K562 (cell line): ENCODE measurements around the gene FXN. TPM values are rescaled to one million over a fixed set of nuclear protein-coding genes. Genes with fewer than 3 reads are reported as not detected.
A peak's percentile ranks its signal among the peaks of the same experiment; 100 is the strongest.

Experiments used
- ARID1B ChIP-seq: fragments of 450-650 bp; IDR thresholded peaks from 2 replicates; pipeline ENCODE4 v1.6.1; 2016; ENCODE audit warnings: antibody characterized with exemption, mild to moderate bottlenecking, inconsistent platforms
- BCOR ChIP-seq: fragments of 450-650 bp; IDR thresholded peaks from 2 replicates; pipeline ENCODE4 v1.6.1; 2016
- CEBPB ChIP-seq: fragments of 450-650 bp; IDR thresholded peaks from 2 replicates; pipeline ENCODE4 v1.6.1; 2016; ENCODE audit warnings: missing genetic modification characterization, missing compliant biosample characterization
- ELF2 ChIP-seq: fragments of 250-450 bp; sonication (Bioruptor Pico); IDR thresholded peaks from 2 replicates; pipeline ENCODE4 v1.5.0; 2021; ENCODE audit warnings: mild to moderate bottlenecking
- ETS2 ChIP-seq: IDR thresholded peaks from 2 replicates; pipeline ENCODE4 v1.6.1; 2016; ENCODE audit warnings: borderline replicate concordance, missing genetic modification characterization, mild to moderate bottlenecking, moderate library complexity, missing compliant biosample characterization; ENCODE audit not compliant: poor library complexity, severe bottlenecking
- EWSR1 ChIP-seq: fragments of 450-650 bp; IDR thresholded peaks from 2 replicates; pipeline ENCODE4 v1.6.1; 2018; ENCODE audit warnings: borderline replicate concordance, mild to moderate bottlenecking, low read depth, moderate library complexity; ENCODE audit not compliant: partially characterized antibody
- GABPA ChIP-seq: fragments of 200-800 bp; sonication (Bioruptor generic); conservative IDR thresholded peaks from 2 replicates; pipeline ENCODE4 v1.6.1; 2016; ENCODE audit warnings: low read depth, missing genetic modification characterization, missing compliant biosample characterization
- KLF10 ChIP-seq: fragments of 250-450 bp; sonication (Bioruptor Pico); IDR thresholded peaks from 2 replicates; pipeline ENCODE4 v1.6.1; 2021; ENCODE audit warnings: matching md5 sums
- NFXL1 ChIP-seq: fragments of 450-650 bp; formaldehyde crosslinking; IDR thresholded peaks from 2 replicates; pipeline ENCODE4 v1.4.0; 2021; ENCODE audit warnings: mild to moderate bottlenecking
- NR4A1 ChIP-seq, 2 experiments: fragments of 250-450 bp in 1 of 2; fragments of 450-650 bp in 1 of 2; sonication (Bioruptor Pico) in 1 of 2; IDR thresholded peaks; 2 replicates each; pipeline versions ENCODE4 v1.4.0 to v1.6.1; 2016 to 2020; ENCODE audit warnings: mild to moderate bottlenecking in 2 of 2, missing compliant biosample characterization in 1 of 2, missing genetic modification characterization in 1 of 2, moderate library complexity in 1 of 2
- SRSF7 ChIP-seq: fragments of 200-400 bp; formaldehyde crosslinking; optimal IDR thresholded peaks from 2 replicates; pipeline ENCODE3; 2017; ENCODE audit warnings: mild to moderate bottlenecking, low read depth, low read length
- ZC3H11A ChIP-seq: IDR thresholded peaks from 2 replicates; pipeline ENCODE4 v1.6.1; 2012; ENCODE audit warnings: low read depth, low read length, improper control_type of control experiment
- ZNF212 ChIP-seq: fragments of 450-650 bp; formaldehyde crosslinking; IDR thresholded peaks from 2 replicates; pipeline ENCODE4 v1.4.0; 2020; ENCODE audit warnings: mild to moderate bottlenecking
- polyA plus RNA-seq, 8 experiments: library from polyadenylated mRNA; depleted of rRNA in 4 of 8; stranded (reverse) in 5 of 8; unstranded in 3 of 8; fragments of >200 nt; fragmentation: Nextera tagmentation in 2 of 8; fragmentation: Illumina TruSeq in 1 of 8; extraction: Ambion mirVana in 2 of 8; extraction: Trizol in 1 of 8; gene quantifications; 2 replicates each; pipeline versions ENCODE4 v1.2.1 to v1.2.3, GENCODE V29; 2011 to 2014; ENCODE audit warnings: inconsistent platforms in 1 of 8, missing spikeins in 1 of 8
- total RNA-seq, 7 experiments: library from RNA; depleted of rRNA in 6 of 7; stranded (reverse); fragments of >200 nt in 6 of 7; fragmentation: Illumina TruSeq in 2 of 7; extraction: Trizol in 2 of 7; gene quantifications; 2 replicates each; pipeline versions ENCODE4 v1.2.1 to v1.2.3, GENCODE V29; 2011 to 2021; ENCODE audit warnings: low replicate concordance in 1 of 7
- TF ChIP-seq, protein P1 (sequence below), 2 experiments: fragments of 450-650 bp; IDR thresholded peaks; 2 replicates each; pipeline ENCODE4 v1.6.1; 2016
- TF ChIP-seq, protein P2 (sequence below): fragments of 450-650 bp; IDR thresholded peaks from 2 replicates; pipeline ENCODE4 v1.6.1; 2016; ENCODE audit warnings: antibody characterized with exemption
- TF ChIP-seq, protein P3 (sequence below): IDR thresholded peaks from 3 replicates; pipeline ENCODE4 v1.6.1; 2011; ENCODE audit warnings: borderline replicate concordance, mild to moderate bottlenecking; ENCODE audit not compliant: insufficient read length, insufficient read depth
- TF ChIP-seq, protein P4 (sequence below): sonication (generic); formaldehyde crosslinking; IDR thresholded peaks from 2 replicates; pipeline ENCODE4 v1.8.0; 2022; ENCODE audit warnings: missing genetic modification reagents, mild to moderate bottlenecking, borderline replicate concordance

The FXN gene
- total and polyA plus RNA-seq, 9 of the 15 experiments (the other 6 are each of a cell fraction or from before 2014, with no cell fraction given): 7.6 to 51.5 (median 30.3) TPM

DNA sequence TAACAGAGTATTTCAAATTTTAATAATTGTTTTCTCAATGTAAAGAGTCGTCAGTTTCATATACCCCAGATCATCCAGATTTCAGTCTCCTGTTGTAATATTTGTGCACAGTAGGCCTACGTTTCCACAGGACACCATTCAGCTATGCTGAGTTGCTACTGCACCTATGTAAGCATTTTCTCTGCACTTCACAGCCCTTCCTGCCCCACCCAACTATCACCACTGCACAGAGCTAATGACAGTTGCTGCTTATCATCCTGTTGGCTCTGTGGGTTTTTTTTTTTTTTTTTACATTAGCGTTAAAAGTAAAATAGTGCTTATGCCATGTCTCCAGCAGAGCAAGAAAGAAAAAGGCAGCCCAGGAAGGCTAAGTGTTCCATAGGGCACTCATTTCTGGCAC, 15.7 kb upstream of the FXN start (continued):
- TF ChIP-seq NR4A1 (CRISPR knock-in tag; IDR thresholded peaks at IDR 0.05) (no peak), NR4A1 (tag; IDR thresholded peaks at IDR 0.05) (no peak), ARID1B (peak; percentile 90), EWSR1 (no peak), CEBPB (tag) (no peak), SRSF7 (no peak), ZNF212 (no peak), ELF2 (CRISPR knock-in tag) (no peak), ETS2 (tag) (no peak), KLF10 (CRISPR knock-in tag) (no peak), ZC3H11A (no peak), NFXL1 (no peak), GABPA (tag) (no peak), BCOR (no peak)
- TF ChIP-seq, protein P1, sequence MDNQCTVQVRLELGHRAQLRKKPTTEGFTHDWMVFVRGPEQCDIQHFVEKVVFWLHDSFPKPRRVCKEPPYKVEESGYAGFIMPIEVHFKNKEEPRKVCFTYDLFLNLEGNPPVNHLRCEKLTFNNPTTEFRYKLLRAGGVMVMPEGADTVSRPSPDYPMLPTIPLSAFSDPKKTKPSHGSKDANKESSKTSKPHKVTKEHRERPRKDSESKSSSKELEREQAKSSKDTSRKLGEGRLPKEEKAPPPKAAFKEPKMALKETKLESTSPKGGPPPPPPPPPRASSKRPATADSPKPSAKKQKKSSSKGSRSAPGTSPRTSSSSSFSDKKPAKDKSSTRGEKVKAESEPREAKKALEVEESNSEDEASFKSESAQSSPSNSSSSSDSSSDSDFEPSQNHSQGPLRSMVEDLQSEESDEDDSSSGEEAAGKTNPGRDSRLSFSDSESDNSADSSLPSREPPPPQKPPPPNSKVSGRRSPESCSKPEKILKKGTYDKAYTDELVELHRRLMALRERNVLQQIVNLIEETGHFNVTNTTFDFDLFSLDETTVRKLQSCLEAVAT (IDR thresholded peaks at IDR 0.05): no peak
- TF ChIP-seq, protein P2, sequence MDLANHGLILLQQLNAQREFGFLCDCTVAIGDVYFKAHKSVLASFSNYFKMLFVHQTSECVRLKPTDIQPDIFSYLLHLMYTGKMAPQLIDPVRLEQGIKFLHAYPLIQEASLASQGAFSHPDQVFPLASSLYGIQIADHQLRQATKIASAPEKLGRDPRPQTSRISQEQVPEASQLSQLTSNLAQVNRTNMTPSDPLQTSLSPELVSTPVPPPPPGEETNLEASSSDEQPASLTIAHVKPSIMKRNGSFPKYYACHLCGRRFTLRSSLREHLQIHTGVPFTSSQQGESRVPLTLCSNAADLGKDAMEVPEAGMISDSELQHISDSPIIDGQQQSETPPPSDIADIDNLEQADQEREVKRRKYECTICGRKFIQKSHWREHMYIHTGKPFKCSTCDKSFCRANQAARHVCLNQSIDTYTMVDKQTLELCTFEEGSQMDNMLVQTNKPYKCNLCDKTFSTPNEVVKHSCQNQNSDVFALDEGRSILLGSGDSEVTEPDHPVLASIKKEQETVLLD: no peak
- TF ChIP-seq, protein P3, sequence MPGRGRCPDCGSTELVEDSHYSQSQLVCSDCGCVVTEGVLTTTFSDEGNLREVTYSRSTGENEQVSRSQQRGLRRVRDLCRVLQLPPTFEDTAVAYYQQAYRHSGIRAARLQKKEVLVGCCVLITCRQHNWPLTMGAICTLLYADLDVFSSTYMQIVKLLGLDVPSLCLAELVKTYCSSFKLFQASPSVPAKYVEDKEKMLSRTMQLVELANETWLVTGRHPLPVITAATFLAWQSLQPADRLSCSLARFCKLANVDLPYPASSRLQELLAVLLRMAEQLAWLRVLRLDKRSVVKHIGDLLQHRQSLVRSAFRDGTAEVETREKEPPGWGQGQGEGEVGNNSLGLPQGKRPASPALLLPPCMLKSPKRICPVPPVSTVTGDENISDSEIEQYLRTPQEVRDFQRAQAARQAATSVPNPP: no peak
- TF ChIP-seq, protein P4, sequence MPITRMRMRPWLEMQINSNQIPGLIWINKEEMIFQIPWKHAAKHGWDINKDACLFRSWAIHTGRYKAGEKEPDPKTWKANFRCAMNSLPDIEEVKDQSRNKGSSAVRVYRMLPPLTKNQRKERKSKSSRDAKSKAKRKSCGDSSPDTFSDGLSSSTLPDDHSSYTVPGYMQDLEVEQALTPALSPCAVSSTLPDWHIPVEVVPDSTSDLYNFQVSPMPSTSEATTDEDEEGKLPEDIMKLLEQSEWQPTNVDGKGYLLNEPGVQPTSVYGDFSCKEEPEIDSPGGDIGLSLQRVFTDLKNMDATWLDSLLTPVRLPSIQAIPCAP (CRISPR knock-in tag): no peak
